K562 (cell line): ENCODE results near the gene CUL1. TPM values are rescaled to one million over a fixed set of nuclear protein-coding genes. Genes with fewer than 3 reads are reported as not detected.
A peak's percentile ranks its signal among the peaks of the same experiment; 100 is the strongest.

Experiments used
- CGGBP1 ChIP-seq: fragments of 250-450 bp; sonication (Bioruptor Pico); IDR thresholded peaks from 2 replicates; pipeline ENCODE4 v1.9.0; 2021; ENCODE audit warnings: mild to moderate bottlenecking
- HDAC1 ChIP-seq, 2 experiments: fragments of 450-650 bp; IDR thresholded peaks; 2 replicates each; pipeline ENCODE4 v1.6.1; 2016 to 2017; ENCODE audit warnings: inconsistent platforms in 1 of 2, mild to moderate bottlenecking in 1 of 2, moderate library complexity in 1 of 2
- HNRNPLL ChIP-seq: fragments of 200-400 bp; formaldehyde crosslinking; IDR thresholded peaks from 2 replicates; pipeline ENCODE4 v1.6.1; 2017; ENCODE audit warnings: low read length, low read depth, mild to moderate bottlenecking; ENCODE audit not compliant: poor library complexity, severe bottlenecking
- MED1 ChIP-seq: sonication (generic); formaldehyde crosslinking; IDR thresholded peaks from 2 replicates; pipeline ENCODE4 v1.8.1; 2023; ENCODE audit warnings: missing genetic modification reagents, borderline replicate concordance
- PHB2 ChIP-seq: fragments of 450-650 bp; IDR thresholded peaks from 2 replicates; pipeline ENCODE4 v1.6.1; 2017; ENCODE audit warnings: low read depth
- TAF15 ChIP-seq: fragments of 200-400 bp; formaldehyde crosslinking; IDR thresholded peaks from 2 replicates; pipeline ENCODE4 v1.6.1; 2017; ENCODE audit warnings: mild to moderate bottlenecking, low read depth, low read length, moderate library complexity
- TOE1 ChIP-seq, 2 experiments: fragments of 450-650 bp in 1 of 2; sonication (generic) in 1 of 2; formaldehyde crosslinking in 1 of 2; IDR thresholded peaks; 2 replicates each; pipeline versions ENCODE4 v1.7.1 to v1.8.0; 2016 to 2022; ENCODE audit warnings: borderline replicate concordance in 2 of 2, mild to moderate bottlenecking in 2 of 2, antibody characterized with exemption in 1 of 2, inconsistent platforms in 1 of 2, low read depth in 1 of 2, missing genetic modification reagents in 1 of 2, moderate library complexity in 1 of 2
- ZC3H4 ChIP-seq: sonication (generic); formaldehyde crosslinking; IDR thresholded peaks from 2 replicates; pipeline ENCODE4 v1.9.0; 2021; ENCODE audit warnings: missing genetic modification reagents, borderline replicate concordance
- ZNF407 ChIP-seq: fragments of 450-650 bp; IDR thresholded peaks from 2 replicates; pipeline ENCODE4 v1.6.1; 2016; ENCODE audit warnings: low read depth
- ZNF41 ChIP-seq: fragments of 250-450 bp; sonication (Bioruptor Pico); conservative IDR thresholded peaks from 2 replicates; pipeline ENCODE4 v1.4.0; 2020; ENCODE audit warnings: mild to moderate bottlenecking
- ZNF717 ChIP-seq: fragments of 250-450 bp; sonication (Bioruptor Pico); IDR thresholded peaks from 2 replicates; pipeline ENCODE4 v1.5.0; 2021
- polyA plus RNA-seq, 8 experiments: library from polyadenylated mRNA; depleted of rRNA in 4 of 8; stranded (reverse) in 5 of 8; unstranded in 3 of 8; fragments of >200 nt; fragmentation: Nextera tagmentation in 2 of 8; fragmentation: Illumina TruSeq in 1 of 8; extraction: Ambion mirVana in 2 of 8; extraction: Trizol in 1 of 8; gene quantifications; 2 replicates each; pipeline versions ENCODE4 v1.2.1 to v1.2.3, GENCODE V29; 2011 to 2014; ENCODE audit warnings: inconsistent platforms in 1 of 8, missing spikeins in 1 of 8
- total RNA-seq, 7 experiments: library from RNA; depleted of rRNA in 6 of 7; stranded (reverse); fragments of >200 nt in 6 of 7; fragmentation: Illumina TruSeq in 2 of 7; extraction: Trizol in 2 of 7; gene quantifications; 2 replicates each; pipeline versions ENCODE4 v1.2.1 to v1.2.3, GENCODE V29; 2011 to 2021; ENCODE audit warnings: low replicate concordance in 1 of 7
- TF ChIP-seq, protein P1 (sequence below): fragments of 250-450 bp; sonication (Bioruptor Pico); IDR thresholded peaks from 2 replicates; pipeline ENCODE4 v1.9.0; 2021; ENCODE audit warnings: mild to moderate bottlenecking, inconsistent platforms

Gene CUL1
- total and polyA plus RNA-seq, 9 of the 15 experiments (the other 6 are each of a cell fraction or from before 2014, with no cell fraction given) = 31.5 to 107 (median 96.5) TPM

- TF ChIP-seq TAF15 (no peak), MED1 (CRISPR knock-in tag) (no peak), TOE1 (IDR thresholded peaks at IDR 0.05; ENCODE audit: borderline replicate concordance) (0 out of 2 replicates have a peak, but pooled peaks have one; percentile 29), TOE1 (CRISPR knock-in tag; IDR thresholded peaks at IDR 0.05; ENCODE audit: borderline replicate concordance, low read depth) (no peak), PHB2 (peak; percentile 20; the same call in 1 of the 2 replicates), CGGBP1 (no peak), ZNF407 (0 out of 2 replicates have a peak, but pooled peaks have one; percentile 32), ZC3H4 (no peak), HDAC1 (IDR thresholded peaks at IDR 0.05) (0 out of 4 replicates have a peak, but pooled peaks of 1 of the 2 experiments have one; percentile 39), ZNF41 (CRISPR knock-in tag) (no peak), ZNF717 (CRISPR knock-in tag) (no peak), HNRNPLL (no peak)
- TF ChIP-seq, protein P1, sequence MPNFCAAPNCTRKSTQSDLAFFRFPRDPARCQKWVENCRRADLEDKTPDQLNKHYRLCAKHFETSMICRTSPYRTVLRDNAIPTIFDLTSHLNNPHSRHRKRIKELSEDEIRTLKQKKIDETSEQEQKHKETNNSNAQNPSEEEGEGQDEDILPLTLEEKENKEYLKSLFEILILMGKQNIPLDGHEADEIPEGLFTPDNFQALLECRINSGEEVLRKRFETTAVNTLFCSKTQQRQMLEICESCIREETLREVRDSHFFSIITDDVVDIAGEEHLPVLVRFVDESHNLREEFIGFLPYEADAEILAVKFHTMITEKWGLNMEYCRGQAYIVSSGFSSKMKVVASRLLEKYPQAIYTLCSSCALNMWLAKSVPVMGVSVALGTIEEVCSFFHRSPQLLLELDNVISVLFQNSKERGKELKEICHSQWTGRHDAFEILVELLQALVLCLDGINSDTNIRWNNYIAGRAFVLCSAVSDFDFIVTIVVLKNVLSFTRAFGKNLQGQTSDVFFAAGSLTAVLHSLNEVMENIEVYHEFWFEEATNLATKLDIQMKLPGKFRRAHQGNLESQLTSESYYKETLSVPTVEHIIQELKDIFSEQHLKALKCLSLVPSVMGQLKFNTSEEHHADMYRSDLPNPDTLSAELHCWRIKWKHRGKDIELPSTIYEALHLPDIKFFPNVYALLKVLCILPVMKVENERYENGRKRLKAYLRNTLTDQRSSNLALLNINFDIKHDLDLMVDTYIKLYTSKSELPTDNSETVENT (CRISPR knock-in tag) = no peak
Measured at GRCh38 chr7:148702876-148703670, 4.4 kb downstream of the CUL1 start (continued).
